OCI-LY7 (cell line): ENCODE results near the gene ZDHHC3.

Experiments used
- CTCF ChIP-seq: fragments of 200-600 bp; sonication (generic); conservative IDR thresholded peaks from 2 replicates; pipeline ENCODE4 v1.5.1; 2014; ENCODE audit warnings: mild to moderate bottlenecking, antibody characterized with exemption, low read length, moderate library complexity, mixed read lengths
- EZH2phosphoT487 ChIP-seq: fragments of 200-600 bp; sonication (generic); IDR thresholded peaks from 2 replicates; pipeline ENCODE4 v1.6.1; 2018; ENCODE audit warnings: low read depth, borderline replicate concordance, mild to moderate bottlenecking, mixed run types, antibody characterized with exemption, low read length, moderate library complexity, mixed read lengths

GRCh38 chr3:45011756-45012508, 36.0 kb upstream of the ZDHHC3 start:
- TF ChIP-seq CTCF (no peak), EZH2phosphoT487 (no peak)
